Panc1 (cell line): ENCODE results near the gene EFCAB11. TPM values are rescaled to one million over a fixed set of nuclear protein-coding genes. Genes with fewer than 3 reads are reported as not detected.

Source experiments
- ATAC-seq: fragments of 200-7000 bp; cut with Tn5 transposase; 2 replicates; pipeline ENCODE4 v1.9.1; 2020; ENCODE audit warnings: mild to moderate bottlenecking, moderate library complexity
- BruUV-seq: library from RNA; stranded (reverse); fragments of 400-500 nt; replicated peaks from 2 replicates; lab custom pipeline; 2021; lab: Mats Ljungman, UMichigan
- CTCF ChIA-PET: fragments of 300-600 bp; sonication (Branson Sonifier 250); formaldehyde crosslinking; loops from one replicate; lab custom pipeline; 2022; ENCODE audit warnings: antibody characterized with exemption; lab: Charles Lee
- POLR2A ChIA-PET: fragments of 300-600 bp; sonication (Branson Sonifier 250); formaldehyde crosslinking; loops from one replicate; lab custom pipeline; 2022; ENCODE audit warnings: antibody characterized with exemption; lab: Charles Lee
- DNase-seq: peaks from one replicate; pipeline ENCODE4 v3.0.0-alpha.2; 2010; ENCODE audit warnings: low read depth, low spot score
- H3K27ac ChIP-seq: 2 replicates; pipeline ENCODE4 v1.5.1; 2011; ENCODE audit warnings: mild to moderate bottlenecking, low read length, inconsistent platforms
- H3K27me3 ChIP-seq: fragments of 200-500 bp; sonication (Bioruptor generic); 2 replicates; pipeline ENCODE4 v1.6.0; 2014; ENCODE audit warnings: low read length, inconsistent platforms; ENCODE audit not compliant: control insufficient read depth, insufficient read depth
- H3K36me3 ChIP-seq: fragments of 200-500 bp; sonication (Bioruptor generic); 2 replicates; pipeline ENCODE4 v1.5.1; 2014; ENCODE audit warnings: inconsistent platforms, mild to moderate bottlenecking, low read length, moderate library complexity; ENCODE audit not compliant: control insufficient read depth, insufficient read depth
- H3K4me1 ChIP-seq: 2 replicates; pipeline ENCODE4 v1.5.1; 2011; ENCODE audit warnings: inconsistent platforms, mild to moderate bottlenecking, low read length, moderate library complexity; ENCODE audit not compliant: control insufficient read depth, insufficient read depth
- H3K4me3 ChIP-seq, 2 experiments: 2 replicates each; pipeline ENCODE4 v1.5.1; 2011 to 2012; ENCODE audit warnings: low read depth in 2 of 2, low read length in 2 of 2, mild to moderate bottlenecking in 2 of 2, inconsistent platforms in 1 of 2, moderate library complexity in 1 of 2
- H3K9me3 ChIP-seq: fragments of 200-500 bp; sonication (Bioruptor generic); 2 replicates; pipeline ENCODE4 v1.5.1; 2014; ENCODE audit warnings: low read depth, mild to moderate bottlenecking, inconsistent platforms, low read length, moderate library complexity; ENCODE audit not compliant: control insufficient read depth, insufficient read depth
- POLR2AphosphoS5 ChIP-seq: IDR thresholded peaks from 2 replicates; pipeline ENCODE4 v1.6.1; 2012; ENCODE audit warnings: mild to moderate bottlenecking, low read depth, low read length, moderate library complexity
- SIN3A ChIP-seq: IDR thresholded peaks from 2 replicates; pipeline ENCODE4 v1.6.1; 2012; ENCODE audit warnings: low read depth, mild to moderate bottlenecking, low read length, moderate library complexity, borderline replicate concordance; ENCODE audit not compliant: insufficient read depth
- TCF7L2 ChIP-seq: IDR thresholded peaks from 2 replicates; pipeline ENCODE4 v1.6.1; 2011; ENCODE audit warnings: mild to moderate bottlenecking, low read depth, low read length, inconsistent platforms
- in situ Hi-C: cut with HindIII; loops from 2 replicates; pipeline ENCODE4 v1.10.0; 2016; ENCODE audit warnings: low sequenced_read_pairs, low pct_unique_long_range_greater_than_20kb
- intact Hi-C: fragments of 100-400 bp; cut with micrococcal nuclease; formaldehyde crosslinking; loops from one replicate; pipeline ENCODE4 v1.10.0; 2022; ENCODE audit not compliant: unreplicated experiment
- total RNA-seq: library from RNA; stranded (reverse); gene quantifications from one replicate; pipeline ENCODE4 v1.2.1, GENCODE V29; 2021; ENCODE audit not compliant: unreplicated experiment
- TF ChIP-seq, protein P1 (sequence below), 2 experiments: IDR thresholded peaks; 2 replicates each; pipeline ENCODE4 v1.6.1; 2011 to 2012; ENCODE audit warnings: low read depth in 2 of 2, control low read depth in 1 of 2, low read length in 1 of 2, mild to moderate bottlenecking in 1 of 2, moderate library complexity in 1 of 2; ENCODE audit not compliant: insufficient read depth in 1 of 2
- TF ChIP-seq, protein P2 (sequence below): fragments of 450-650 bp; IDR thresholded peaks from 2 replicates; pipeline ENCODE4 v1.5.1; 2017; ENCODE audit warnings: mild to moderate bottlenecking

Gene EFCAB11
- total RNA-seq, 1 experiment from 2014 or later = 12.3 TPM

DNA sequence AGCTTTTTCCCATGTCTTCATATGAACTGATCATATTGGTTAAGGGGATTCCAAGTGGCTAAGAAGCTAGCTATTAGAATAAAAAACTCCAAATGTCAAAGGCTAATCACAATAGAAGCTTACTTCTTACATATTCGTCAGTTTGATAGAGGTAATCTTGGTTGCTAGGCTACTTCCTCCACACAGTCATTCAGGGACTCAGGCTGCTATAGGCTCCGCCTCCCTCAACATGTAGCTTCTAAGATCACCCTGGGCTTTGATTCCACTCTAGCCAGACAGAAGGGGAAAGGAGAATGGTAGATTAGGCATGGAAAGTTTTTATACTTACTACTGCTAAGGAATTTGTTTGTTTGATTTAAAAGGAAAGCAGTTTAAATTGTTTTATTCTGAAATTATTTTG lies 207.9 kb downstream of the EFCAB11 start:
- POLR2A ChIA-PET = no interaction called here
- in situ Hi-C loops = no loop called here
- no peaks in the 10 kb centered on the region for H3K36me3 ChIP-seq
- no TSS peak for BruUV-seq
- H3K27ac ChIP-seq = no peak overlapping the region
- no peak for ATAC-seq
- DNase-seq = no peak
- CTCF ChIA-PET = no interaction called here
- H3K9me3 ChIP-seq = no peaks in the 10 kb centered on the region
- TF ChIP-seq POLR2AphosphoS5 (no peak), TCF7L2 (no peak), SIN3A (no peak)
- TF ChIP-seq, protein P1, sequence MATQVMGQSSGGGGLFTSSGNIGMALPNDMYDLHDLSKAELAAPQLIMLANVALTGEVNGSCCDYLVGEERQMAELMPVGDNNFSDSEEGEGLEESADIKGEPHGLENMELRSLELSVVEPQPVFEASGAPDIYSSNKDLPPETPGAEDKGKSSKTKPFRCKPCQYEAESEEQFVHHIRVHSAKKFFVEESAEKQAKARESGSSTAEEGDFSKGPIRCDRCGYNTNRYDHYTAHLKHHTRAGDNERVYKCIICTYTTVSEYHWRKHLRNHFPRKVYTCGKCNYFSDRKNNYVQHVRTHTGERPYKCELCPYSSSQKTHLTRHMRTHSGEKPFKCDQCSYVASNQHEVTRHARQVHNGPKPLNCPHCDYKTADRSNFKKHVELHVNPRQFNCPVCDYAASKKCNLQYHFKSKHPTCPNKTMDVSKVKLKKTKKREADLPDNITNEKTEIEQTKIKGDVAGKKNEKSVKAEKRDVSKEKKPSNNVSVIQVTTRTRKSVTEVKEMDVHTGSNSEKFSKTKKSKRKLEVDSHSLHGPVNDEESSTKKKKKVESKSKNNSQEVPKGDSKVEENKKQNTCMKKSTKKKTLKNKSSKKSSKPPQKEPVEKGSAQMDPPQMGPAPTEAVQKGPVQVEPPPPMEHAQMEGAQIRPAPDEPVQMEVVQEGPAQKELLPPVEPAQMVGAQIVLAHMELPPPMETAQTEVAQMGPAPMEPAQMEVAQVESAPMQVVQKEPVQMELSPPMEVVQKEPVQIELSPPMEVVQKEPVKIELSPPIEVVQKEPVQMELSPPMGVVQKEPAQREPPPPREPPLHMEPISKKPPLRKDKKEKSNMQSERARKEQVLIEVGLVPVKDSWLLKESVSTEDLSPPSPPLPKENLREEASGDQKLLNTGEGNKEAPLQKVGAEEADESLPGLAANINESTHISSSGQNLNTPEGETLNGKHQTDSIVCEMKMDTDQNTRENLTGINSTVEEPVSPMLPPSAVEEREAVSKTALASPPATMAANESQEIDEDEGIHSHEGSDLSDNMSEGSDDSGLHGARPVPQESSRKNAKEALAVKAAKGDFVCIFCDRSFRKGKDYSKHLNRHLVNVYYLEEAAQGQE (IDR thresholded peaks at IDR 0.05; ENCODE audit: insufficient read depth in 1 of 2, low read depth in 2 of 2, low read length in 1 of 2) = no peak
- TF ChIP-seq, protein P2, sequence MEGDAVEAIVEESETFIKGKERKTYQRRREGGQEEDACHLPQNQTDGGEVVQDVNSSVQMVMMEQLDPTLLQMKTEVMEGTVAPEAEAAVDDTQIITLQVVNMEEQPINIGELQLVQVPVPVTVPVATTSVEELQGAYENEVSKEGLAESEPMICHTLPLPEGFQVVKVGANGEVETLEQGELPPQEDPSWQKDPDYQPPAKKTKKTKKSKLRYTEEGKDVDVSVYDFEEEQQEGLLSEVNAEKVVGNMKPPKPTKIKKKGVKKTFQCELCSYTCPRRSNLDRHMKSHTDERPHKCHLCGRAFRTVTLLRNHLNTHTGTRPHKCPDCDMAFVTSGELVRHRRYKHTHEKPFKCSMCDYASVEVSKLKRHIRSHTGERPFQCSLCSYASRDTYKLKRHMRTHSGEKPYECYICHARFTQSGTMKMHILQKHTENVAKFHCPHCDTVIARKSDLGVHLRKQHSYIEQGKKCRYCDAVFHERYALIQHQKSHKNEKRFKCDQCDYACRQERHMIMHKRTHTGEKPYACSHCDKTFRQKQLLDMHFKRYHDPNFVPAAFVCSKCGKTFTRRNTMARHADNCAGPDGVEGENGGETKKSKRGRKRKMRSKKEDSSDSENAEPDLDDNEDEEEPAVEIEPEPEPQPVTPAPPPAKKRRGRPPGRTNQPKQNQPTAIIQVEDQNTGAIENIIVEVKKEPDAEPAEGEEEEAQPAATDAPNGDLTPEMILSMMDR = no peak
- no peaks in the 10 kb centered on the region for H3K27me3 ChIP-seq
- intact Hi-C loops = no loop called here
- no peak overlapping the region for H3K4me3 ChIP-seq
- no peaks in the 10 kb centered on the region for H3K4me1 ChIP-seq

DNA sequence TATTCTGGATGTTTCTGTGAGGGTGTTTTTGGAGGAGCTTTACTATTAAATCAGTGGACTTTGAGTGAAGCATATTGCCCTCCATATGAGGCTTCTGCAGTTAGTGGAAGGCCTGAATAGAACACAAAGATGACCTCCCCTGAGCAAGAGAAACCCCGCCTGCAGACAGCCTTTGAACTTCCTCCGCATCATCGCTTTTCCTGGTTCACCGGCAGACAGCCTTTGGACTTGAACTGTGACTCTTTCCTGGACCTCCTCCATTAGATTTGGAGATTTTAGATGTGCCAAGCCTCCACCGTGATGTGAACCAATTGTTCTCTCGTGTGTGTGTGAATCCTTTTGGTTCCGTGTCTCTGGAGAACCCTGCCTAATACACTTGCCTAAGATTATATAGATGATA lies 208.4 kb downstream of the EFCAB11 start:
- CTCF ChIA-PET = no interaction called here
- no peak for DNase-seq
- in situ Hi-C loops (no loop called here), intact Hi-C loops (no loop called here)
- no TSS peak for BruUV-seq
- Histone ChIP-seq H3K4me3 (no peak overlapping the region), H3K36me3 (no peaks in the 10 kb centered on the region), H3K27me3 (no peaks in the 10 kb centered on the region), H3K4me1 (no peaks in the 10 kb centered on the region), H3K27ac (no peak overlapping the region), H3K9me3 (no peaks in the 10 kb centered on the region)
- no peak for ATAC-seq
- POLR2A ChIA-PET = no interaction called here
- TF ChIP-seq POLR2AphosphoS5 (no peak), SIN3A (no peak), TCF7L2 (no peak)
- TF ChIP-seq, protein P2 = no peak
- TF ChIP-seq, protein P1 (IDR thresholded peaks at IDR 0.05; ENCODE audit: insufficient read depth in 1 of 2, low read depth in 2 of 2, low read length in 1 of 2) = no peak

Other genes starting within 250 kb of the EFCAB11 start
- 23.9 TPM for gene TDP1, start 1.2 kb upstream of the EFCAB11 start, total RNA-seq
- gene KCNK13, start 107.3 kb upstream of the EFCAB11 start, total RNA-seq = not detected